ENCODE results near the gene ZNF791.
"Not testable (repeated sequence)": the region's sequence is repeated elsewhere in the genome, so short reads cannot be mapped to it uniquely, and the experiment has no call there.

ZNF791 gene

DNA sequence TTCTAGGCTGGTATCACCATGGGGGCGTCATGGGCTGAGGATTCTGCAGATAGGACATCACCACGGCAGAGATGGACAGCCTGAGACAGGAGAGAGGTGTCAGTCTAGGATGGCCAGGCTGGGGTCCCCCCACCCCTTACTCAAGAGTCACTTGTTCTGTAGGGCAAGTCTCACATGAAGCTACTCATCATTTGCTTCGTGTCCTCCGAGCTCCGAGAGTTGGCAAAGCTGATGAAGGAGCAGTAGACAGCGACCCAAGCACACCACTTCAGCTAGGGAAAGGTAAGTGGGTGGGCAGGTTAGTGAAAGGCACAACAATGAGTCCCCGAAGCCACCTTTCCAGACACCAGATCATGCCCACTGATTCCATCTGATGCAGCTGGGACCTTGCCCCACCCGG, 57.6 kb downstream of the ZNF791 start:
- DNase-seq: no peak

DNA sequence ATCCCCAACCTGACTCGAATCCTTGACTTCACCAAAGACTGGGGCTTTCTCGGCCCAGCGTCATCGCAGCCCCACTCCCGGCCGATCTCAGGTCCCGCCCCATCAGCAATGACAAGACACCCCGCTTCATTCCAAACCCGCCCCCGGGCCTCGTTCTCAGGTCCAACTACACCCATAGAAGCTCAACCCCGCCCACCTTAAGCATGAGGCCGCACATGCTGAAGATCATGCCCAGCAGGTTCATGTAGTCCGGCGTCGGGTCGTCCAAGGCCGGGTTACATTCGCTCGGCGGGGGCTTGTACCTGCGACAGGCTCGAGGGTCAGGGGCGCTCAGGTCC, 58.2 kb downstream of the ZNF791 start:
- DNase-seq: peak in 1 of 2 experiments; percentile 37

DNA sequence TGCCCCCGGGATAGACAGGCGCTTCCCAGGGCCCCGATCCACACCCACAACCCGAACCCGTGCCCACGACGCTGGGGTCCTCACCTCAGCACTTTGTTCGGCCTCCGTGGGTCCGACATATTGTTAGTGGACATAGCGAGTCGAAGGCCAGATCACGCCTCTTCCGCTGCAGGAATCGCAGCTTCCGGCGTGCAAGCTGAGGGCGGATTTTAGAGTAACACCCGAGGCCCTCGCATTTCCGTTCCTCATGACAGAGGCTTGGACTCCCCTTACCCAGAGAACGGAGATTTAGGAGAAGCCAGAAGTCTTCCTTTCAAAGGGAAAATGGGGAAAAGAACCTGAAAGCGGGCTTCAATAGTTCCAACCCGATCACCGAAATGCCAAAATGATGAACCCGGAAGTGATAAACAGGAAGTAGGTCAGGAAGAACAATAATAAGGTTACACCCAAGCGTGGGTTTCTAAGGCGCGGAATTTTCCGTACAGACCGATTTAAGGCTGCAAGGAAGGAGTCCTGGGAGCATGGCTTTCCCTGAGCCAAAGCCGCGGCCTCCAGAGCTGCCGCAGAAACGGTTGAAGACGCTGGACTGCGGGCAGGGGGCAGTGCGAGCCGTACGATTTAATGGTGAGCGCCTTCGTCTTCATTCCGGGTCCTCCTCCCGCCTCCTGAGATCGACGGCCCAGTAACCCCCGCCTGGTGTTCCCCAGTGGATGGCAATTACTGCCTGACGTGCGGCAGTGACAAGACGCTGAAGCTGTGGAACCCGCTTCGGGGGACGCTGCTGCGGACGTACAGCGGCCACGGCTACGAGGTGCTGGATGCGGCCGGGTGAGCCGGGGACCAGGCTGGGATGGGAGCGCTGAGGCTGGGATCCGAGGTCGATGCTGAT, 58.8 kb downstream of the ZNF791 start:
- peak; percentile 81 to 88 for DNase-seq

DNA sequence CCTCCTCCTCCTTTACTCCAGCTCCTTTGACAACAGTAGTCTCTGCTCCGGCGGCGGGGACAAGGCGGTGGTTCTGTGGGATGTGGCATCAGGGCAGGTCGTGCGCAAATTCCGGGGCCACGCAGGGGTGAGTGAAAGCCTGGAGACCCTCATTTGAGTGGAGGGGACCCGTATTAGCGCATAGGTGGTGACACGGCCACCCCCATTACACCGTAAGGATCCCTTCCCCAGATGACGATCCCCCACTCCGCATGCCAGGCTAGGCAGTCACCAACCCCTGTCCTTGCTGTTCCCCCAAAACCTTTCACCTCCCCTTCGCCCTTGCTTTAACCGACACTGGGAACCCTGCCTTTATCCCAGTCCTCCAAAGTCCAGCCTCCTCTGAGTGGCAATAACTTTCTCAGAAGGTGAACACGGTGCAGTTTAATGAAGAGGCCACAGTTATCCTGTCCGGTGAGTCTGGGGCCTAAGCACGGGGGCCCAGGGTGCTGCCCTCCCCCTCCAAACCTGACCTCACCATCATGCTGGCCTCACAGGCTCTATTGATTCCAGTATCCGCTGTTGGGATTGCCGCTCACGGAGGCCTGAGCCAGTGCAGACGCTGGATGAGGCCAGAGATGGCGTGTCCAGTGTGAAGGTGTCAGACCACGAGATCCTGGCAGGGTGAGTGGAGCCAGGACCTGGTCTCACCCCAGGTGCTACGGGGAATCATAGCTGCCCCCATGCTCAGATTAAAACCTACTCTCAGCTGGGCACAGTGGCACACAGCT, 59.6 kb downstream of the ZNF791 start:
- DNase-seq: no peak

DNA sequence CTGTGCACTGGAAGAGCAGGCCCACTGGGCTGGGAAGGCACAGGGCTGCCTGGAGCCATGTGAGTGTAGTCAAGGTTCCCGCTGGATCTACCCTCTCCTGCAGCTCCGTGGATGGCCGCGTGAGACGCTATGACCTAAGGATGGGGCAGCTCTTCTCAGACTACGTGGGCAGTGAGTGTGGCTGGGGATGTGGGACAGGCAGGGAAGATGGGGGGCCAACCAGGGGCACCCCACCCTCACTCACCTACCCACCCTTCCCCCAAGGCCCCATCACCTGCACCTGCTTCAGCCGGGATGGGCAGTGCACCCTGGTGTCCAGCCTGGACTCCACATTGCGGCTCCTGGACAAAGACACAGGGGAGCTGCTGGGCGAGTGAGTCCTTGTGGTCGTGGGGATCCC, 62.0 kb downstream of the ZNF791 start:
- no peak for DNase-seq

DNA sequence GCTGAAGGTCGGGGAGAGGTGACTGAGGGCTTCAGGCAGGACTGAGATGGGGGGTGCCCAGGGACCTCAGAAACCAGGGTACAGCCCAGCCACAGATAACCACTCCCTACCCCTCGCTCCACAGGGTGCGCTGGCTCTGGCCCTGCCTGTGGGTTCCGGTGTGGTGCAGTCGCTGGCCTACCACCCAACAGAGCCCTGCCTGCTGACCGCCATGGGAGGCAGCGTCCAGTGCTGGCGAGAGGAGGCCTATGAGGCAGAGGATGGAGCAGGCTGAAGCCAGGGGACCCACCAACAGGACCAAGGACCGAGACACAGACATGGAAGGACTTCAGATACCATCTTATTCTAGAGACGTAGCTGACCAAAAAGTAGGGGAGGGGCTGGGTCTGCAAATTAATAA, 64.7 kb downstream of the ZNF791 start:
- no peak for DNase-seq

DNA sequence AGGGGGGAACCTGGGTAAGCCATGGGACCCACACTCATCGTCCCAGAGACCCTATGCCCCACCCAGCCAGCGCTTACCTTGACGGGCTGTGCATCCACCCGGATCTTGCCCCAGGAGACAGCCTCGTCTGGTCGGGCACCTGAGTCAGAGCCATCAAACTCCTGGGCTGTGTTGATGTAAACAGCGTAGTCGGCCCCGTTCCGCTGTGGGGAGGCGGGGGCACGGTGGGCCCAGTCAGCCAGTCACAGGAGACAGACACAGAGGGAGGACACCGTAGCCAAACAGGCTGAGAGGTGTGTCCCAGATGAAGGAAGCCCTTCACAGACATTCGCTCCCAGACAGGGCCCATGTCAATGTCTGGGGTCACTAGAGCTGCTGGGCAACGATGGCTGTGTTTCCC, 65.2 kb downstream of the ZNF791 start:
- no peak for DNase-seq

DNA sequence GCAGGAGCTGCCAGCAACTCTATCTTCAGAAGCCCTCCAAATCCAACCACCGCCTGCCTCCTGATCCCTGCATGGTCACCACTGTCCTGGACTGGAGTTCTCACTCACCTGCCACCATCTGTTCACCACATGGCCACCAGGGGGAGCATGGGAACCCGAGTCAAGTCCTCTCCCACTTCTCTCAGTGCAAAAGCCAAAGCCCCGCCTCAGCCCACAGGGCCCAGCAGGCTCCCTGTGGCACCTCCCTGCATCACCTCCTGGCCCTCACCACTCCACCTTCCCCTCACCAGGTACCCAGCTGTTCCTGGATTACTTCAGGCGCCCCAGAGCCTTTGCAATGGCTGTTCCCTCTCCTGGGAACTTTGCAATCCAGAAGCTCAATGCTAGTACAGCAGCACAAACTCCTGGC, 65.7 kb downstream of the ZNF791 start:
- DNase-seq: peak; percentile 71 to 75

DNA sequence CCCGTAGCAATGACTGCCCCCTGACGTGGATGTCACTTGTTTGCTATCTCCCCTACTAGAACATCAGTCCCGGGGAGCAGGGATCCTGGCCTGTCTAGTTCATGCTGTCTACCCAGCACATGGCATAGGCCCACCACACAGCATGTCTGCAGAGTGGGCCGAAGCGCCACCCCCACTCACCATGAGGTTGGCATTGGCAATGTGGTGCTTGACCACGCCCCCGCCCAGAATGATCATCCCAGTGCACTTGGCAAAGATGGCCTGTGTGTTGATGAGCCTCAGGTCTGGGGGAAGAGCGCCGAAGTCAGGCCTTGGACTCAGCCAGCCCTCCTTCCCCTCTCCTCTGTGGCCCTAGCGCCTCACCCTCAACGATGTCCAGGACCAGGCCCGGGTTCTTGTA, 66.2 kb downstream of the ZNF791 start:
- no peak for DNase-seq

DNA sequence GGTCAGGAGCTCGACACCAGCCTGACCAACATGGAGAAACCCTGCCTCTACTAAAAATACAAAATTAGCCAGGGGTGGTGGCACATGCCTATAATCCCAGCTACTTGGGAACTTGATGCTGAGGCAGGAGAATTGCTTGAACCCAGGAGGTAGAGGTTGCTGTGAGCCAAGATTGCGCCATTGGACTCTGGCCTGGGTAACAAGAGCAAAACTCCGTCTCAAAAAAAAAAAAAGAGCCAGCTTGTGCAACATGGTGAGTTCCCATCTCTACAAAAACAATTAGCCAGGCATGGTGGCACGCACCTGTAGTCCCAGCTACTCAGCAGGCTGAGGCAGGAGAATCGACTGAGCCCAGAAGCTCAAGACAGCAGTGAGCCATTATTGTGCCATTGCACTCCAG, 67.3 kb downstream of the ZNF791 start:
- DNase-seq: not testable (repeated sequence)

DNA sequence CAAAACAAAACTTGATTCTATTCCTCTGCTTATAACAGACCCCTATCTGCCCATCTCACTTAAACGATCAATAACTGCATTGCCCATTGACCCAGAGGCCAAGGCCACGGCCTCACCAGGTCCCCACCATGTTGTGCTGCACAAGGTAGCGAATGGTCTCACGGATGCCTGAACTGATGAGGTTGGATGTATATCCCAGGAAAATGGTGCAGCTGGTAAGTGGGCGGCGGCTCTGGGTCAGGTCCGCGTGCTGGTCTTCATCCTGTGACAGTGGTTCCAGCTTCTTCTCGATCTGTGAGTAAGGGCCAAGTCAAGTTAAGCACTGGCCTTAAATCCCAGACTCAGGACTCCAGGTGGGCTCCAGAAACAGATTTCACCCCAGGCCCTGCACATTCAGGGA, 69.3 kb downstream of the ZNF791 start:
- DNase-seq: no peak

DNA sequence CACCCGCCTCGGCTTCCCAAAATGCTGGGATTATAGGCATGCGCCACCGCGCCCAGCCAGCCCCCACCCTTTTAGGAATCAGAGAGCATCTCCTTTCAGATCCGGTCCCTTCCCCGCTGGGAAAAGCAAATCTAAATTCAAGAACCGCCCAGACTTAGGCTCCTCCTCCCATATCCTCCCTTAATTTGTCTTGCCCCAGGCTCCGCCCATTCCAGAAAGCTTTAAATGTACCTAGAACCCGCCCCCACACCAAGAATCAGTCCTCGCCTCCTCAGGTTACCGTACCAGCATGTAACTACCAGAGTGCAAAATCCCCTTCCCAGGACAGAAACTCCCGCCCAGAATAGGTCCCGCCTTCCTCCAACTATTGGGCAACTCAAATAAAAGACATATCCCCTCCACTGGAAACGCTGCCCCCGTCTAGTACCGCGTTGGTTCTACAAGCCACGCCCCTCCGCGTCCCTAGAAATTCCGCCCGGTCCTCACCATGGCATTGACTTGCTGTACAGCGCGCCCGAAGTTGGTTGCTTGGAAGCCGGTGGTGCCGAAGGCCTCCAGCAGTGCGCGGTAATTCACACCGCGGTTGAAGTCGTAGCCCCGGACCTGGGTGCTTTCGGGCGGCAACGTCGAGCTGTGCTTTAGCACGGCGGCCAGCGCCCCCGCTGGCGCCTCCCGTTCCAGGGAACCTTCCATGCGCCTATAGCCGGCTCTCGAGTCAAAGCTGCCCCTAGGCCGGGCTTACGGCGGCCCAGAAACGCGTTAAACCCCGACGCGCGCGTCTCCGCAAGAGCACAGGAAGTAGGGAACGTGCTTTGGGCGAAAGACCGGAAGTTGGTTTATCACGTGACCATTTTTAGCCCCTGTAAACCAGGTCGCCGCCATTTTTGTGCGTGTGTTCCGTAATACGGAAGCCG, 70.6 kb downstream of the ZNF791 start, which contains the start of gene DHPS:
TSS of gene DHPS (minus strand) at position 807 of the 914 bp plus-strand sequence. CDS start at position 693, 114 bp downstream.
- peak; percentile 98 to 99 for DNase-seq
